ENCODE data around the gene CORO2B. TPM values are rescaled to one million over a fixed set of nuclear protein-coding genes. Genes with fewer than 3 reads are reported as not detected.

The CORO2B gene
- total and polyA plus RNA-seq, 4 donors: 2.4 to 12.5 (median 4.3) TPM

- Histone ChIP-seq H3K9me3 (ENCODE audit: control insufficient read depth in 4 of 4, insufficient read depth in 3 of 4, low read length in 3 of 4) (no peaks in the 10 kb centered on the region), H3K27ac (ENCODE audit: low read depth in 1 of 2, low read length in 1 of 2) (no peak overlapping the region), H3K36me3 (ENCODE audit: control insufficient read depth in 4 of 4, insufficient read depth in 4 of 4, low read length in 4 of 4) (no peaks in the 10 kb centered on the region), H3K27me3 (ENCODE audit: control insufficient read depth in 3 of 3, insufficient read depth in 3 of 3, low read length in 2 of 3) (no peaks in the 10 kb centered on the region), H3K4me1 (ENCODE audit: control insufficient read depth in 5 of 5, insufficient read depth in 5 of 5, low read length in 5 of 5) (peaks cover 0 to 51% (median 15%) of the 10 kb centered on the region in 5 donors), H3K4me3 (no peak overlapping the region), H3K9ac (ENCODE audit: insufficient read depth in 1 of 2, low read length in 2 of 2) (no peak overlapping the region)
- ATAC-seq (ENCODE audit: insufficient read depth, low FRiP score) (no peak), DNase-seq (peak; percentile 41 to 76 (median 66))
- TF ChIP-seq CTCF (IDR thresholded peaks at IDR 0.05; ENCODE audit: control extremely low read depth, extremely low read depth): no peak
- 80 to 89% methylated on average over 15 of the region's 15 CpGs for WGBS, 2 donors
These were observed 11.3 kb downstream of the CORO2B start for GRCh38 chr15:68589783-68590710.

- Histone ChIP-seq H3K27ac (ENCODE audit: low read depth in 1 of 2, low read length in 1 of 2) (no peak overlapping the region), H3K9me3 (ENCODE audit: control insufficient read depth in 4 of 4, insufficient read depth in 3 of 4, low read length in 3 of 4) (no peaks in the 10 kb centered on the region), H3K36me3 (ENCODE audit: control insufficient read depth in 4 of 4, insufficient read depth in 4 of 4, low read length in 4 of 4) (no peaks in the 10 kb centered on the region), H3K9ac (ENCODE audit: insufficient read depth in 1 of 2, low read length in 2 of 2) (peak overlapping the region in 1 of 2 donors; percentile 9), H3K4me3 (no peak overlapping the region), H3K27me3 (ENCODE audit: control insufficient read depth in 3 of 3, insufficient read depth in 3 of 3, low read length in 2 of 3) (no peaks in the 10 kb centered on the region), H3K4me1 (ENCODE audit: control insufficient read depth in 5 of 5, insufficient read depth in 5 of 5, low read length in 5 of 5) (peaks cover 0 to 54% (median 15%) of the 10 kb centered on the region in 5 donors)
- no peak for DNase-seq
- TF ChIP-seq CTCF (IDR thresholded peaks at IDR 0.05; ENCODE audit: control extremely low read depth, extremely low read depth): no peak
- ATAC-seq (ENCODE audit: insufficient read depth, low FRiP score): no peak
- WGBS, 2 donors: 85 to 93% methylated on average over 9 of the region's 9 CpGs
These were observed 12.1 kb downstream of the CORO2B start for GRCh38 chr15:68590721-68591389.

DNA sequence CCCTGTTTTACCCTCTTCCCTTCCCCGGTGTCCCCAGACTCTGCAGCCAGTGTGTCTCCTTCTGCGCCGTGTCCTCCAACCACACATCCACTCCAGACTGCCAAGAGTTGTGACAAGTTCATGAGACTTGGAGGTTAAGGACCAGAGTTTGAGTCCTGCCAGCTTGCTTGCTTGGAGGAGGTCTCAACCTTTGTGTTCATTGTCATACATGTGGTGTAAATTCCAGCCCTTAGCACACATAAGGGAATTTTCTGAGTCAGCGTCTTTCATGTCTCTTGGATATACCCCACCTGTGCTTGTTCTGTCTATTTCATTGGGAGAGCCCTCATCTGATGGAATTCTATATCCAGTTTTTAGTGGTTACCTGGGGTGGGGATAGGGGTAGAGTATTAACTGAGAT lies 13.3 kb downstream of the CORO2B start:
- DNase-seq: no peak
- no peak for ATAC-seq (ENCODE audit: insufficient read depth, low FRiP score)

More for the DNA sequence above, 13.3 kb downstream of the CORO2B start:
- WGBS, 2 donors: 93 to 94% methylated on average over 4 of the region's 4 CpGs
- no peaks in the 10 kb centered on the region for H3K9me3 ChIP-seq (ENCODE audit: control insufficient read depth in 4 of 4, insufficient read depth in 3 of 4, low read length in 3 of 4)
- peaks cover 0 to 57% (median 14%) of the 10 kb centered on the region in 5 donors for H3K4me1 ChIP-seq (ENCODE audit: control insufficient read depth in 5 of 5, insufficient read depth in 5 of 5, low read length in 5 of 5)
- H3K27ac ChIP-seq (ENCODE audit: low read depth in 1 of 2, low read length in 1 of 2): no peak overlapping the region
- no peak overlapping the region for H3K4me3 ChIP-seq
- no peak overlapping the region for H3K9ac ChIP-seq (ENCODE audit: insufficient read depth in 1 of 2, low read length in 2 of 2)
- no peak for TF ChIP-seq CTCF (IDR thresholded peaks at IDR 0.05; ENCODE audit: control extremely low read depth, extremely low read depth)
- no peaks in the 10 kb centered on the region for H3K36me3 ChIP-seq (ENCODE audit: control insufficient read depth in 4 of 4, insufficient read depth in 4 of 4, low read length in 4 of 4)
- H3K27me3 ChIP-seq (ENCODE audit: control insufficient read depth in 3 of 3, insufficient read depth in 3 of 3, low read length in 2 of 3): no peaks in the 10 kb centered on the region
